Measurements from ENCODE around the gene ZBTB7A. TPM values are rescaled to one million over a fixed set of nuclear protein-coding genes. Genes with fewer than 3 reads are reported as not detected.
A peak's percentile ranks its signal among the peaks of the same experiment; 100 is the strongest.

The ZBTB7A gene
- total RNA-seq, 3 donors from 2014 or later: 29.0 to 38.7 (median 29.8) TPM

DNA sequence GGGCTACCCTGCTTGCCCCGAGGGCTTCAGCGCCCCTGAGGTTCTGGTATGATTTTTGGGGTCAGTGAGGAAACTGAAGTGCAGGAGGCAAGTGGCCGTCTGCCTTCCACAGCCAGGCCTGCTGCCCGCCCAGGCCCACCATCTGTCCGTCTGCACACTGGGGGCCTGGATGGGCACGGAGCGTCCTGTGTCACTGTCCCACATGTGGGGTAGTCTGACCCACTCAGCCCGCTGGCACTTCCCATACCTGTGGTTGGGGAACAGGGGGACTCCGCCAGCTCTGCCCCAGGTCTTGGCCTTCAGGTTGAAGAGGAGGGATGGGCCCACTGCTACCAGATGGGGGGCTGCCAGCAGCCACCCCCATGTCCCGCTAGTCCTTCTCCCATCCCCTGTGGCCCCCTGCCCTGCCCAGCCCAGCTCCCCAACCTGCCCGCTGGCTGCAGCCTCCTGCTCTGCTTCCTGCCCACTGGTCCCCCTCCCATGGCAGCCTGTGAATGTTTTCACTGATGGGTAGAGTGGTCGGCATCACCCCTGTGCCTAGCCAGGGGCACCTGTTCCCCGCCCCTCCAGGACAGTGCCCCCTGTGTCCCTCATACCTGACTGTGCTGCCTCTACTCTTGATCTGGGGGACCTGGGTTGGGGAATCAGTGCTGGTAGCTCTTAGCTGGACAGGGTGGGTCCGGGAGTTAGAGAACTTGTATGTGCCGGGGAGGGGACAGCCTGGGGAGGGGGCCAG, 49.6 kb downstream of the ZBTB7A start:
- H3K4me3 ChIP-seq: no peak overlapping the region
- no peaks in the 10 kb centered on the region for H3K27me3 ChIP-seq
- H3K9me3 ChIP-seq: no peaks in the 10 kb centered on the region
- no peaks in the 10 kb centered on the region for H3K36me3 ChIP-seq
- peaks cover 8 to 20% of the 10 kb centered on the region in 2 donors for H3K4me1 ChIP-seq
- intact Hi-C loops (cut with DNase I; ENCODE audit: low total_unique reads): no loop called here
- TF ChIP-seq POLR2A (IDR thresholded peaks at IDR 0.05): no peak
- TF ChIP-seq, protein P1, sequence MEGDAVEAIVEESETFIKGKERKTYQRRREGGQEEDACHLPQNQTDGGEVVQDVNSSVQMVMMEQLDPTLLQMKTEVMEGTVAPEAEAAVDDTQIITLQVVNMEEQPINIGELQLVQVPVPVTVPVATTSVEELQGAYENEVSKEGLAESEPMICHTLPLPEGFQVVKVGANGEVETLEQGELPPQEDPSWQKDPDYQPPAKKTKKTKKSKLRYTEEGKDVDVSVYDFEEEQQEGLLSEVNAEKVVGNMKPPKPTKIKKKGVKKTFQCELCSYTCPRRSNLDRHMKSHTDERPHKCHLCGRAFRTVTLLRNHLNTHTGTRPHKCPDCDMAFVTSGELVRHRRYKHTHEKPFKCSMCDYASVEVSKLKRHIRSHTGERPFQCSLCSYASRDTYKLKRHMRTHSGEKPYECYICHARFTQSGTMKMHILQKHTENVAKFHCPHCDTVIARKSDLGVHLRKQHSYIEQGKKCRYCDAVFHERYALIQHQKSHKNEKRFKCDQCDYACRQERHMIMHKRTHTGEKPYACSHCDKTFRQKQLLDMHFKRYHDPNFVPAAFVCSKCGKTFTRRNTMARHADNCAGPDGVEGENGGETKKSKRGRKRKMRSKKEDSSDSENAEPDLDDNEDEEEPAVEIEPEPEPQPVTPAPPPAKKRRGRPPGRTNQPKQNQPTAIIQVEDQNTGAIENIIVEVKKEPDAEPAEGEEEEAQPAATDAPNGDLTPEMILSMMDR (IDR thresholded peaks at IDR 0.05): no peak
- no peak for TF ChIP-seq POLR2AphosphoS5 (IDR thresholded peaks at IDR 0.05)
- peak overlapping the region in 1 of 2 donors; percentile 65 for H3K27ac ChIP-seq
- DNase-seq (ENCODE audit: low spot score in 2 of 2): no peak

DNA sequence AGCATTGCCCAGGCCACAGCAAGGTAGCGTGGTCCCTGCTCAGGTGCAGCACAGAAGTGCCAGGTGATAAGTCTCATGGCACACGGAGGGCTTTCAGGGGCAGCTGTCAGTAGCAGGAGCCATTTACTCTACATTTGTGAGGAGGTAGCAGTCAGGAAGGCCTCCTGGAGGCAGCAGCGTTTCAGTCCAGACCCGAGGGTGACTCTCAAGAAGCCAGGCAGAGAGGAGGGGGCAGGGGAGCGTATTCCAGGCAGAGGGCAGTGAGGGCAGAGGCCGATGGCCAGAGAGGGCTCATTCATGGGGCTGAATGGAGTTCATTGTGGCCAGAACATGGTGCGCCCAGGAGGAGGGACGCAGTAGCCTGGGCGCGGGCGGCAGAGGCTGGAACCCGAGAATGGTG, 50.2 kb downstream of the ZBTB7A start:
- Histone ChIP-seq H3K4me1 (peaks cover 8 to 20% of the 10 kb centered on the region in 2 donors), H3K27me3 (no peaks in the 10 kb centered on the region), H3K27ac (peak overlapping the region; percentile 65 to 85), H3K36me3 (no peaks in the 10 kb centered on the region), H3K4me3 (peak overlapping the region in 1 of 3 donors; percentile 58), H3K9me3 (no peaks in the 10 kb centered on the region)
- TF ChIP-seq POLR2A (IDR thresholded peaks at IDR 0.05): no peak
- TF ChIP-seq POLR2AphosphoS5 (IDR thresholded peaks at IDR 0.05): no peak
- TF ChIP-seq, protein P1 (IDR thresholded peaks at IDR 0.05): no peak
- intact Hi-C loops (cut with DNase I; ENCODE audit: low total_unique reads): no loop called here
- no peak for DNase-seq (ENCODE audit: low spot score in 2 of 2)

DNA sequence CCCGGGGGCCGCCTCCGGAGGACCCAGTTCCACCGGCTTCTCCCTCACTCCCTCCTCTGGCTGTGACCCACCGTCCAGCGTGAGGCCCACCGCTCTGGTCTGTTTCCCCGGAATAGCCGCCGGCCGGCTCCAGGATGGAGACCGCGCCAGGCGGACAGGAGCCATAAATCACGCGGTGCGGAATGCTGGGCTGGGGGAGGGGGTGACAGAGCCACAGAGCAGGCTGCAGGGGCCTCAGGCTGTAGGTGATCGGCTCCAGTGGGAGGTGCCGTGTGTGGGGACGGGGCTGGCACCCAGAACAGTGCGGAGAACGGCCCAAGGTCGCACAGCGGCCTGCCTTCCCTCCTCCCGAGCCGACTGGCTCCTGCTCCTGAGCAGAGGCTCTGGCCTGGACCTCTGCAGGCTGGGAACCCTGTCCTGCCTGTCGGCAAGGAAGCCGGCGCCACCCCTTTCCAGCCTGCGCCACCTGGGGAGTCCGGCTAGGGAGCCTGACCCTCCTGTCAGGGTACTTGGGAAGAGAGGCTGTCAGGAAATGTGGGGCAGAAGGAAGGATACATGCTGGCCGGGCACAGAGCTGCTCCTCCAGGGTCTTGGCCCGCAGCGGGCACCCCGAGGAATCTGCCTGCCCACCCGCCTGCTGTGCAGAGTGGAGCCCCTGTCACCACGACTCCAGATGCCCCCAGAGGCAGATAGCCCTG, 50.8 kb downstream of the ZBTB7A start:
- Histone ChIP-seq H3K36me3 (no peaks in the 10 kb centered on the region), H3K4me3 (peak overlapping the region in 2 of 3 donors; percentile 20 to 58), H3K27me3 (no peaks in the 10 kb centered on the region), H3K4me1 (peaks cover 8 to 22% of the 10 kb centered on the region in 2 donors), H3K27ac (peak overlapping the region; percentile 65 to 85), H3K9me3 (no peaks in the 10 kb centered on the region)
- intact Hi-C loops (cut with DNase I; ENCODE audit: low total_unique reads): no loop called here
- peak; percentile 28 to 72 for DNase-seq (ENCODE audit: low spot score in 2 of 2)
- TF ChIP-seq, protein P1 (IDR thresholded peaks at IDR 0.05): no peak
- TF ChIP-seq POLR2A (IDR thresholded peaks at IDR 0.05) (no peak), POLR2AphosphoS5 (IDR thresholded peaks at IDR 0.05) (no peak)

DNA sequence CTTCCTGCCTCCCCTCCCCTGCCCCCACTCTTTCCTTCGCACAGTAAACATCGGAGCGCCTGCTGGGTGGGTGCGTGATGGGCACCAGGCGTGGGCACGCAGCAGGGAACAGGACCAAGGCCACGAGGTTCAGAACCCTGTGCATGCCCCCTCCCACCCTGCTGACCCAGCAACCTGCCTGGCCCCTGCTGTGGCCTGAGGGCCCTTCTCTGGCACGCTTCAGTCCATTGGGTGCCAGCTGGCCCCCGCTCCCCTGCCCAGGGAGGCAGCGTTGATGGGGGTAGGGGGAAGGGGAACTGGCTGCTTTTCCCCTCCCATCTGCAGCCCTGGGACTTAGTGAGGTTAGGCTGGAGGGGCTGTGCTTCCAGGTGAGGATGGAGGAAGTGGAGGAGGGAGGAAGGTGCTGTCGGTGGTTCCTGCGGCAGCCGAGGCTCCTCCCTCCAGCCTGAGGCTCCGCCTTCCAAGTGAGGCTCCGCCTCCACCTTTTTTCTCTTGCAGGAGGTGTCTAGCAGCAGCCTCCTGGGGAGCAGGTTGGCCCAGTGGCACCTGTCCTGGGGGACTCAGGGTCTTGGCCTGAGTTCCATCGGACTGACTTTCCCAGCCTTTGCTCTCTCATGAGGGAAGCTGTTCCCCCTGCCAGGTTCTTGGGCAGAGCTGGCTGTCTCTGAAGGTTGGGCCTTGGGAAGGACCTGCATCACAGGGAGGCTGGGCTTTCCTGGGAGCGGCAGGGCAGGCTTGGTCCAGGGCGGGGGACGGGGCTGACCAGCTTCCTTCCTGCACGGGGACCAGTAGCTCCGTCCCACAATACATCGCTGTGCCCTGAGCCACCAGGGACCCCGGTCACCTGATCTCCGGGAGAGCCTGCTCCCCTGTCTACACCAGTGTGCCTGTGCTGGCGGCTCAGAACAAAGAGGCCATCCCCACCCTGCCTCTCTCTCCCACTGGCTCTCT, 51.9 kb downstream of the ZBTB7A start:
- TF ChIP-seq POLR2AphosphoS5 (IDR thresholded peaks at IDR 0.05) (no peak), POLR2A (IDR thresholded peaks at IDR 0.05) (no peak)
- TF ChIP-seq, protein P1 (IDR thresholded peaks at IDR 0.05): no peak
- DNase-seq (ENCODE audit: low spot score in 2 of 2): peak; percentile 67
- Histone ChIP-seq H3K4me3 (peak overlapping the region in 2 of 3 donors; percentile 20 to 58), H3K36me3 (no peaks in the 10 kb centered on the region), H3K4me1 (peaks cover 8 to 26% of the 10 kb centered on the region in 2 donors), H3K27ac (peak overlapping the region; percentile 65 to 85), H3K9me3 (no peaks in the 10 kb centered on the region), H3K27me3 (no peaks in the 10 kb centered on the region)
- intact Hi-C loops (cut with DNase I; ENCODE audit: low total_unique reads): no loop called here
